H1 (cell line): ENCODE data around the gene ADM5. TPM values are rescaled to one million over a fixed set of nuclear protein-coding genes. Genes with fewer than 3 reads are reported as not detected.

ENCODE experiments used
- CTCF ChIA-PET: fragments of 300-600 bp; sonication (Branson Sonifier 250); formaldehyde crosslinking; loops from one replicate; lab custom pipeline; 2021; ENCODE audit not compliant: partially characterized antibody; lab: Charles Lee
- POLR2A ChIA-PET: fragments of 300-600 bp; sonication (Branson Sonifier 250); formaldehyde crosslinking; loops from one replicate; lab custom pipeline; 2021; ENCODE audit warnings: inconsistent platforms; ENCODE audit not compliant: partially characterized antibody; lab: Charles Lee
- DNase-seq, 2 experiments: peaks; one replicate each; pipeline versions ENCODE4 v3.0.0 to v3.0.0-alpha.2; 2010 to 2022; ENCODE audit warnings: low spot score in 2 of 2, low read depth in 1 of 2, mixed read lengths in 1 of 2
- FAIRE-seq: peaks from 2 replicates; lab custom pipeline; 2011; peaks lifted over from hg19 to GRCh38; lab: Jason Lieb, UNC
- H2AFZ ChIP-seq: 2 replicates; pipeline ENCODE4 v1.8.1; 2012; ENCODE audit warnings: low read length, inconsistent platforms
- H2AK5ac ChIP-seq: 2 replicates; pipeline ENCODE4 v1.6.1; 2013; ENCODE audit warnings: low read depth, low read length
- H2BK120ac ChIP-seq: replicated peaks from 2 replicates; pipeline ENCODE3; 2013; ENCODE audit warnings: low read depth, low read length, inconsistent platforms
- H2BK12ac ChIP-seq: 2 replicates; pipeline ENCODE4 v1.6.1; 2013; ENCODE audit warnings: low read depth, low read length
- H2BK15ac ChIP-seq: 2 replicates; pipeline ENCODE4 v1.6.1; 2013; ENCODE audit warnings: low read length
- H2BK20ac ChIP-seq: 2 replicates; pipeline ENCODE4 v1.6.1; 2013; ENCODE audit warnings: low read length
- H2BK5ac ChIP-seq: 2 replicates; pipeline ENCODE4 v1.6.1; 2013; ENCODE audit warnings: low read depth, low read length
- H3K14ac ChIP-seq: 2 replicates; pipeline ENCODE4 v1.6.1; 2013; ENCODE audit warnings: inconsistent platforms; ENCODE audit not compliant: insufficient read length
- H3K18ac ChIP-seq: 2 replicates; pipeline ENCODE4 v1.6.1; 2013; ENCODE audit warnings: low read length; ENCODE audit errors: extremely low read depth
- H3K23ac ChIP-seq: 2 replicates; pipeline ENCODE4 v1.6.1; 2013; ENCODE audit warnings: inconsistent platforms; ENCODE audit not compliant: insufficient read length
- H3K23me2 ChIP-seq: 2 replicates; pipeline ENCODE4 v1.6.1; 2013; ENCODE audit warnings: low read depth, low read length
- H3K27ac ChIP-seq: 2 replicates; pipeline ENCODE4 v1.6.1; 2011; ENCODE audit warnings: low read depth, low read length, inconsistent platforms
- H3K27me3 ChIP-seq, 4 experiments: replicated peaks in 1 of 4; 1 replicate in 1 of 4; 2 replicates in 3 of 4; pipeline versions ENCODE4 v1.6.1 to v1.8.1; 2011 to 2013; ENCODE audit warnings: low read length in 3 of 4, mild to moderate bottlenecking in 3 of 4, inconsistent platforms in 2 of 4, mixed read lengths in 2 of 4, moderate library complexity in 1 of 4; ENCODE audit not compliant: control insufficient read depth in 3 of 4, insufficient read depth in 3 of 4; ENCODE audit errors: extremely low read depth in 1 of 4
- H3K36me3 ChIP-seq, 4 experiments: 2 replicates each; pipeline versions ENCODE4 v1.6.1 to v1.8.1; 2011 to 2013; ENCODE audit warnings: mild to moderate bottlenecking in 4 of 4, low read length in 3 of 4, moderate library complexity in 2 of 4, control low read depth in 1 of 4, inconsistent platforms in 1 of 4; ENCODE audit not compliant: insufficient read depth in 4 of 4, control insufficient read depth in 2 of 4
- H3K4ac ChIP-seq: replicated peaks from 2 replicates; pipeline ENCODE3; 2013; ENCODE audit warnings: low read length, low read depth, mixed read lengths, inconsistent platforms; ENCODE audit not compliant: insufficient read length
- H3K4me1 ChIP-seq, 4 experiments: replicated peaks in 1 of 4; 1 replicate in 1 of 4; 2 replicates in 3 of 4; pipeline versions ENCODE4 v1.6.1 to v1.8.1; 2011 to 2013; ENCODE audit warnings: low read length in 3 of 4, inconsistent platforms in 2 of 4, mixed read lengths in 1 of 4; ENCODE audit not compliant: insufficient read depth in 4 of 4, control insufficient read depth in 3 of 4
- H3K4me2 ChIP-seq, 2 experiments: 2 replicates each; pipeline versions ENCODE4 v1.6.1 to v1.8.1; 2011 to 2013; ENCODE audit warnings: low read depth in 2 of 2, low read length in 2 of 2, control low read depth in 1 of 2, inconsistent platforms in 1 of 2, mild to moderate bottlenecking in 1 of 2; ENCODE audit not compliant: insufficient read depth in 1 of 2
- H3K4me3 ChIP-seq, 4 experiments: fragments of 200-600, 300-600 bp in 1 of 4; sonication (generic), shearing (Covaris generic), sonication (Bioruptor Twin) in 1 of 4; 2 replicates each; pipeline versions ENCODE4 v1.5.1 to v1.8.1; 2011 to 2016; ENCODE audit warnings: low read length in 4 of 4, low read depth in 3 of 4, control low read depth in 2 of 4, inconsistent platforms in 2 of 4, mild to moderate bottlenecking in 2 of 4, mixed read lengths in 1 of 4, moderate library complexity in 1 of 4; ENCODE audit not compliant: insufficient read depth in 2 of 4; ENCODE audit errors: extremely low read depth in 1 of 4
- H3K56ac ChIP-seq: replicated peaks from 2 replicates; pipeline ENCODE3; 2013; ENCODE audit warnings: low read depth, mild to moderate bottlenecking, mixed read lengths, low read length, inconsistent platforms; ENCODE audit not compliant: insufficient read length
- H3K79me1 ChIP-seq: 2 replicates; pipeline ENCODE4 v1.6.1; 2013; ENCODE audit warnings: low read depth, low read length, control low read depth
- H3K79me2 ChIP-seq, 2 experiments: 2 replicates each; pipeline versions ENCODE4 v1.6.1 to v1.8.1; 2012 to 2013; ENCODE audit warnings: low read length in 2 of 2, mild to moderate bottlenecking in 2 of 2, inconsistent platforms in 1 of 2; ENCODE audit not compliant: insufficient read depth in 2 of 2, control insufficient read depth in 1 of 2
- H3K9ac ChIP-seq, 4 experiments: replicated peaks in 1 of 4; 1 replicate in 1 of 4; 2 replicates in 3 of 4; pipeline versions ENCODE4 v1.6.1 to v1.8.1; 2011 to 2013; ENCODE audit warnings: low read depth in 3 of 4, low read length in 3 of 4, control low read depth in 2 of 4, mild to moderate bottlenecking in 2 of 4, moderate library complexity in 2 of 4, inconsistent platforms in 1 of 4; ENCODE audit errors: extremely low read depth in 1 of 4
- H3K9me3 ChIP-seq, 2 experiments: 2 replicates each; pipeline versions ENCODE4 v1.6.1 to v1.8.1; 2012 to 2013; ENCODE audit warnings: mild to moderate bottlenecking in 2 of 2, moderate library complexity in 2 of 2, control low read depth in 1 of 2, inconsistent platforms in 1 of 2, low read depth in 1 of 2, low read length in 1 of 2, mixed read lengths in 1 of 2; ENCODE audit not compliant: insufficient read depth in 2 of 2
- H4K20me1 ChIP-seq, 2 experiments: replicated peaks in 1 of 2; 2 replicates each; pipeline versions ENCODE3 to v1.8.1; 2011 to 2013; ENCODE audit warnings: inconsistent platforms in 2 of 2, low read length in 2 of 2, mild to moderate bottlenecking in 1 of 2; ENCODE audit not compliant: insufficient read depth in 2 of 2, control insufficient read depth in 1 of 2
- H4K5ac ChIP-seq: 2 replicates; pipeline ENCODE4 v1.6.1; 2013; ENCODE audit warnings: low read length, low read depth, mixed read lengths, inconsistent platforms; ENCODE audit not compliant: insufficient read length
- H4K8ac ChIP-seq: 2 replicates; pipeline ENCODE4 v1.8.0; 2013; ENCODE audit warnings: mild to moderate bottlenecking, moderate library complexity, low read length, inconsistent platforms; ENCODE audit not compliant: insufficient read depth; ENCODE audit errors: extremely low read depth
- H4K91ac ChIP-seq: replicated peaks from 2 replicates; pipeline ENCODE3; 2013; ENCODE audit warnings: low read length, mixed read lengths, inconsistent platforms; ENCODE audit not compliant: insufficient read length
- ASH2L ChIP-seq: fragments of 200-600, 300-600 bp; sonication (generic); IDR thresholded peaks from one replicate; pipeline ENCODE4 v1.7.1; 2017; ENCODE audit warnings: low read length
- BRCA1 ChIP-seq: IDR thresholded peaks from 2 replicates; pipeline ENCODE4 v1.6.1; 2012; ENCODE audit warnings: low read depth, low read length, improper control_type of control experiment
- NRF1 ChIP-seq: IDR thresholded peaks from 2 replicates; pipeline ENCODE4 v1.6.1; 2011; ENCODE audit warnings: mild to moderate bottlenecking, low read depth, low read length, improper control_type of control experiment
- SAP30 ChIP-seq: fragments of 300-600 bp; sonication (generic); IDR thresholded peaks from 2 replicates; pipeline ENCODE4 v1.7.1; 2012; ENCODE audit warnings: low read length, moderate library complexity, mild to moderate bottlenecking, inconsistent platforms; ENCODE audit not compliant: insufficient read depth, insufficient replicate concordance
- WGBS, 2 experiments: shearing (Covaris generic) in 1 of 2; methylation state at CpG; one replicate each; pipeline versions ENCODE4 v1.1.6 to v1.1.7; 2013 to 2015; ENCODE audit warnings: low lambda C conversion rate in 2 of 2, mixed read lengths in 2 of 2, inconsistent platforms in 1 of 2, low coverage in 1 of 2, missing lambda C conversion rate in 1 of 2; ENCODE audit not compliant: insufficient replicate concordance in 2 of 2, insufficient coverage in 1 of 2, insufficient read length in 1 of 2; ENCODE audit errors: extremely low coverage in 1 of 2, missing lambda C conversion rate in 1 of 2; 5-methylcytosine and 5-hydroxymethylcytosine counted together
- polyA plus RNA-seq, 7 experiments: library from polyadenylated mRNA; depleted of rRNA in 3 of 7; stranded (reverse) in 5 of 7; unstranded in 2 of 7; fragments of >200 nt in 5 of 7; fragments of 200-250 nt in 2 of 7; gene quantifications; 1 replicate in 5 of 7; 2 replicates in 1 of 7; 4 replicates in 1 of 7; pipeline versions ENCODE4 v1.2.1 to v1.2.3, GENCODE V29; 2011 to 2013; ENCODE audit warnings: missing spikeins in 2 of 7, mixed read lengths in 2 of 7
- total RNA-seq: library from RNA; stranded (reverse); fragmentation: NEBNext Ultra II Directional; extraction: Animal tissue kit (Norgen Biotek cat#: 25700); gene quantifications from 2 replicates; pipeline ENCODE4 v1.2.1, GENCODE V29; 2021

ADM5 gene
- total and polyA plus RNA-seq, 2 of the 8 experiments (the other 6 are each of a cell fraction or from before 2014, with no cell fraction given): 2.5 to 2.6 TPM

- FAIRE-seq: no peak
- Histone ChIP-seq H2BK15ac (no peak overlapping the region), H3K27ac (no peak overlapping the region), H4K91ac (no peak overlapping the region), H3K4ac (no peak overlapping the region), H3K23ac (no peak overlapping the region), H4K8ac (no peak overlapping the region), H2AK5ac (no peak overlapping the region), H2BK20ac (no peak overlapping the region), H2AFZ (no peak overlapping the region)
- DNase-seq: no peak
- WGBS, 2 experiments: 93% methylated on average over 17 of the region's 17 CpGs; no CpG with 5 or more reads in 1 of the 2 experiments
- no peak for TF ChIP-seq ASH2L
- TF ChIP-seq BRCA1: no peak
- no peak for TF ChIP-seq SAP30
- no peak for TF ChIP-seq NRF1
- TF ChIP-seq, all 59 proteins: peak for 0
- H3K14ac ChIP-seq: no peak overlapping the region
- no peak overlapping the region for H3K4me3 ChIP-seq
- no peak overlapping the region for H3K56ac ChIP-seq
- H3K79me1 ChIP-seq: peaks cover 22% of the 10 kb centered on the region
- no peak overlapping the region for H3K4me2 ChIP-seq
- CTCF ChIA-PET: interaction anchor here (0.9 to 1.7 kb wide), 3 partner anchors 26 to 33 kb away, joined by 4 to 8 read pairs (median 4); no protein-coding TSS in a partner anchor
- no peak overlapping the region for H2BK5ac ChIP-seq
- H3K18ac ChIP-seq: no peak overlapping the region
- H3K36me3 ChIP-seq: peaks cover 6 to 31% (median 21%) of the 10 kb centered on the region in 4 experiments; a peak in 6 of 8 replicates
- H4K20me1 ChIP-seq: peaks cover 7 to 21% of the 10 kb centered on the region in 2 experiments
- H3K9ac ChIP-seq: no peak overlapping the region
- H3K9me3 ChIP-seq: no peaks in the 10 kb centered on the region
- no peaks in the 10 kb centered on the region for H3K27me3 ChIP-seq
- no peak overlapping the region for H4K5ac ChIP-seq
- H3K79me2 ChIP-seq: peaks cover 10 to 32% of the 10 kb centered on the region in 2 experiments
- POLR2A ChIA-PET: interaction anchor here (1.0 to 50.7 kb wide), 6 partner anchors 13 to 45 kb away, joined by 3 to 840 read pairs (median 20); partner anchors contain the start of genes BCL2L12, IRF3, PRMT1 and PRR12
- peaks cover under 1% of the 10 kb centered on the region; the same call in 1 of the 2 replicates for H3K23me2 ChIP-seq
- H3K4me1 ChIP-seq: peaks cover 2 to 7% (median 3%) of the 10 kb centered on the region in 4 experiments; a peak in 5 of 7 replicates
- no peak overlapping the region for H2BK12ac ChIP-seq
- no peak overlapping the region for H2BK120ac ChIP-seq
These were observed 42.8 kb upstream of the ADM5 start for GRCh38 chr19:49646586-49646985.
